Ascending aorta (tissue), 2 donors: Measurements from ENCODE around the gene SCNM1. TPM values are rescaled to one million over a fixed set of nuclear protein-coding genes. Genes with fewer than 3 reads are reported as not detected.

Experiments
- DNase-seq, 2 donors: peaks; one replicate each; pipeline ENCODE4 v3.0.0-alpha.2; 2019; ENCODE audit warnings: low spot score in 2 of 2
- H3K27ac ChIP-seq, 2 donors: fragments of 200-600 bp; sonication (generic); one replicate each; pipeline ENCODE4 v1.5.1; 2016 to 2017; ENCODE audit warnings: mild to moderate bottlenecking in 1 of 2
- H3K27me3 ChIP-seq: fragments of 200-600 bp; sonication (generic); one replicate; pipeline ENCODE4 v1.5.1; 2017
- H3K36me3 ChIP-seq, 2 donors: fragments of 200-600 bp; sonication (generic); one replicate each; pipeline ENCODE4 v1.5.1; 2016
- H3K4me1 ChIP-seq, 2 donors: fragments of 200-600 bp; sonication (generic); one replicate each; pipeline ENCODE4 v1.5.1; 2016 to 2017; ENCODE audit warnings: mild to moderate bottlenecking in 1 of 2
- H3K4me3 ChIP-seq, 2 donors: fragments of 200-600 bp; sonication (generic); one replicate each; pipeline ENCODE4 v1.5.1; 2016 to 2017; ENCODE audit warnings: mild to moderate bottlenecking in 1 of 2
- H3K9me3 ChIP-seq, 2 donors: fragments of 200-600 bp; sonication (generic); one replicate each; pipeline ENCODE4 v1.5.1; 2016
- intact Hi-C: fragments of 100-400 bp; cut with DNase I; formaldehyde crosslinking; loops from one replicate; pipeline ENCODE4 v1.15.1; 2023
- total RNA-seq: library from RNA; depleted of rRNA; stranded (reverse); fragments of >200 nt; gene quantifications from one replicate; pipeline ENCODE4 v1.1.0, GENCODE V29; 2016
- TF ChIP-seq, protein P1 (sequence below), 3 experiments: fragments of 200-600 bp in 2 of 3; fragments of 450-650 bp in 1 of 3; sonication (generic) in 2 of 3; IDR thresholded peaks; one replicate each; pipeline ENCODE4 v1.5.1; 2016 to 2019; ENCODE audit warnings: antibody characterized with exemption in 3 of 3, mild to moderate bottlenecking in 1 of 3, moderate library complexity in 1 of 3

The SCNM1 gene
- total RNA-seq, 1 donor from 2014 or later = 27.4 TPM

DNA sequence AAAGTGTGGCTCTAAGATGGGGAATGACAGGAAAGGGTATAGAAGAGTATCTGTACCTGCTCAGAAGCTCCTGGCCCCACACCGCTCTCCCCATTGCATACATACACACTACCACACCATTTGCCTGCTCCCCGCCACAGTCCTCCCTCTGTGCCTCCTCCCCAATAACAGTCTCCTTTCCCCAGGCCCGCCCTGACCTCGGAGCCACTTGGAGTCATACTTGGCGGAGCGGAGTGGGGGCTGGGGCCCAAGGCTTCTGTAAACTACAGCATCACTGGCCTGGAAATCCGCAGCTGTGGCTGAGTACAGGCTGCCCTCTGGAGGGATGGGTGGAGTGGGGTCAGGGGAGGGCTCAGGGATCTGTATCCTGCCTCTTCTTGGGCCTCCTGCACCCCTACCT lies 28.2 kb upstream of the SCNM1 start:
- no peak overlapping the region for H3K27ac ChIP-seq
- no peaks in the 10 kb centered on the region for H3K9me3 ChIP-seq
- H3K36me3 ChIP-seq = peaks cover 4 to 7% of the 10 kb centered on the region in 2 donors
- H3K4me1 ChIP-seq = no peaks in the 10 kb centered on the region
- H3K4me3 ChIP-seq = no peak overlapping the region
- TF ChIP-seq, protein P1, sequence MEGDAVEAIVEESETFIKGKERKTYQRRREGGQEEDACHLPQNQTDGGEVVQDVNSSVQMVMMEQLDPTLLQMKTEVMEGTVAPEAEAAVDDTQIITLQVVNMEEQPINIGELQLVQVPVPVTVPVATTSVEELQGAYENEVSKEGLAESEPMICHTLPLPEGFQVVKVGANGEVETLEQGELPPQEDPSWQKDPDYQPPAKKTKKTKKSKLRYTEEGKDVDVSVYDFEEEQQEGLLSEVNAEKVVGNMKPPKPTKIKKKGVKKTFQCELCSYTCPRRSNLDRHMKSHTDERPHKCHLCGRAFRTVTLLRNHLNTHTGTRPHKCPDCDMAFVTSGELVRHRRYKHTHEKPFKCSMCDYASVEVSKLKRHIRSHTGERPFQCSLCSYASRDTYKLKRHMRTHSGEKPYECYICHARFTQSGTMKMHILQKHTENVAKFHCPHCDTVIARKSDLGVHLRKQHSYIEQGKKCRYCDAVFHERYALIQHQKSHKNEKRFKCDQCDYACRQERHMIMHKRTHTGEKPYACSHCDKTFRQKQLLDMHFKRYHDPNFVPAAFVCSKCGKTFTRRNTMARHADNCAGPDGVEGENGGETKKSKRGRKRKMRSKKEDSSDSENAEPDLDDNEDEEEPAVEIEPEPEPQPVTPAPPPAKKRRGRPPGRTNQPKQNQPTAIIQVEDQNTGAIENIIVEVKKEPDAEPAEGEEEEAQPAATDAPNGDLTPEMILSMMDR (IDR thresholded peaks at IDR 0.05) = no peak
- no peak for DNase-seq
- H3K27me3 ChIP-seq = no peaks in the 10 kb centered on the region
- intact Hi-C loops = no loop called here

DNA sequence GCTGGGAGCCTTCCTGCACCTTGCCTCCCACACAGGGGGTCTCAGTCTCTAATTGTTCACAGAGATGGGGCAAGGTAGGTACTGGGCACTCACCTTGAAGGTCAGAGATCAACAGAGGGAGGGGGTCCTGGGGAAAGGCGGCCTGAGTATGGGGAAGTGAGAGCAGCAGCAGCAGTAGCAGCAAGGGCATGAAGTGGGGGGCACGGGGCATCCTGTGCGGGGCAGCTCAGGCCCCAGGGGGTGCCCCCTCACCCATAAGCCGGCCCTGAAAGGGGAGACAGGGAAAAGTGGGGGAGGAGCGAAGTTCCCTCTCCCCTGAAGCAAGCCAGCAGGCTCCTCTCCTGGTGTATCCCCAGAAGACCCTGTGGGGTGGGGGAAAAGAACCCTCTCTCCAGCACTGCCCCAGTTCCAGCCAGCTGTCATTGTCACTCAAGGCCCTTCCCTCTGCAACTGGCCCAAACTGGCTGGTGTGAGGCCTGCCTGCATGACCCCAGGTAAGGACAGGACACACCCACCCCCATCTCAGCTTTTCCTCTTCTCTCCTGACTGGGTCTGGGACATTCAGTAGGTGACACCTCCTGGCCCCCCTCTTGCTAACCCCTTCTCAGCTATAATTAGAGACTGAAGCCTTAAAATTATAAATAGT lies 23.4 kb upstream of the SCNM1 start:
- TF ChIP-seq, protein P1 (IDR thresholded peaks at IDR 0.05) = no peak
- no peaks in the 10 kb centered on the region for H3K36me3 ChIP-seq
- no peak overlapping the region for H3K27ac ChIP-seq
- H3K9me3 ChIP-seq = no peaks in the 10 kb centered on the region
- intact Hi-C loops = no loop called here
- no peak overlapping the region for H3K4me3 ChIP-seq
- peaks cover 0 to 16% of the 10 kb centered on the region in 2 donors for H3K4me1 ChIP-seq
- no peaks in the 10 kb centered on the region for H3K27me3 ChIP-seq
- DNase-seq = no peak

DNA sequence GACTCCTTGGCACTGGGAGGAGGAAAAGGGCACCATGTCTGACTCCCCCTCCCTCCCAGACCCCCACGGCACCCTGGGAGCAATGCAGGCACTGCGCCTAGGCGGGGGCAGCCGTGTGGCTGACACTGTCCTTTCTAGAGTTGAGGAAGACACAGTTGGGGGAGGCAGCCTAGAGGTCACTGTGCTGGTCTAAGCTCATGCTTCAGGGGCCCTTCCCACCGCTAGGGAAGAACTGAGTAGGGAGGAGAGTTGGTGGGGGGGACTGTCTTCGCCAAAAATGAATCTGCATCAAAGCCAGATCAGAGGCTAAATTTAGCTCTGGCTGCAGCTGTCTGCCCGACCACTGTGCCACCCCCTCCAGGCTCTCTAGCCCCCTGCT lies 22.9 kb upstream of the SCNM1 start:
- Histone ChIP-seq H3K4me3 (no peak overlapping the region), H3K27ac (no peak overlapping the region), H3K27me3 (no peaks in the 10 kb centered on the region), H3K36me3 (no peaks in the 10 kb centered on the region), H3K9me3 (no peaks in the 10 kb centered on the region), H3K4me1 (peaks cover 0 to 16% of the 10 kb centered on the region in 2 donors)
- TF ChIP-seq, protein P1 (IDR thresholded peaks at IDR 0.05) = no peak
- intact Hi-C loops = no loop called here
- no peak for DNase-seq

DNA sequence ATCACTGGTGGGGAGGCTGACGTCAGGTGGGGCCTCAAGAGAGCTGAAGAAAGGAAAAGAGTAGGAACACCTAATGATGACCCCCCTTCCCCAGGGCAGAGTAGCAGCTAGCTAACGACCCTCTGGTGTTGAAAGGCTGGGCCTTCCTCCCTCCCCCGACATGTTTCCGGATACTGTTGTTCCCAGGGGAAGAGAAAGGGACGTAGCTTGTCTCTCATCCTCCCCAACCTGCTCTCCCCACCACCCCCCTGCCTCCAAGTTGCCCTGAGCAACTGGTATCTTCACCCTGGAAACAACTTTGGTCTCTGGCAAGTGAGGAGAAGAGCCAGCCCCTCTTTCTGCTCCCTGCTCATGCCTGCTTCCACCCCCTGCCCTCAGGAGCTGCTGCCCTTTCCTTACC lies 22.0 kb upstream of the SCNM1 start:
- H3K4me1 ChIP-seq = peaks cover 0 to 16% of the 10 kb centered on the region in 2 donors
- peak overlapping the region in 1 of 2 donors; percentile 2 for H3K27ac ChIP-seq
- H3K27me3 ChIP-seq = no peaks in the 10 kb centered on the region
- H3K9me3 ChIP-seq = no peaks in the 10 kb centered on the region
- no peak for DNase-seq
- no peak overlapping the region for H3K4me3 ChIP-seq
- intact Hi-C loops = no loop called here
- TF ChIP-seq, protein P1 (IDR thresholded peaks at IDR 0.05) = no peak
- H3K36me3 ChIP-seq = no peaks in the 10 kb centered on the region

DNA sequence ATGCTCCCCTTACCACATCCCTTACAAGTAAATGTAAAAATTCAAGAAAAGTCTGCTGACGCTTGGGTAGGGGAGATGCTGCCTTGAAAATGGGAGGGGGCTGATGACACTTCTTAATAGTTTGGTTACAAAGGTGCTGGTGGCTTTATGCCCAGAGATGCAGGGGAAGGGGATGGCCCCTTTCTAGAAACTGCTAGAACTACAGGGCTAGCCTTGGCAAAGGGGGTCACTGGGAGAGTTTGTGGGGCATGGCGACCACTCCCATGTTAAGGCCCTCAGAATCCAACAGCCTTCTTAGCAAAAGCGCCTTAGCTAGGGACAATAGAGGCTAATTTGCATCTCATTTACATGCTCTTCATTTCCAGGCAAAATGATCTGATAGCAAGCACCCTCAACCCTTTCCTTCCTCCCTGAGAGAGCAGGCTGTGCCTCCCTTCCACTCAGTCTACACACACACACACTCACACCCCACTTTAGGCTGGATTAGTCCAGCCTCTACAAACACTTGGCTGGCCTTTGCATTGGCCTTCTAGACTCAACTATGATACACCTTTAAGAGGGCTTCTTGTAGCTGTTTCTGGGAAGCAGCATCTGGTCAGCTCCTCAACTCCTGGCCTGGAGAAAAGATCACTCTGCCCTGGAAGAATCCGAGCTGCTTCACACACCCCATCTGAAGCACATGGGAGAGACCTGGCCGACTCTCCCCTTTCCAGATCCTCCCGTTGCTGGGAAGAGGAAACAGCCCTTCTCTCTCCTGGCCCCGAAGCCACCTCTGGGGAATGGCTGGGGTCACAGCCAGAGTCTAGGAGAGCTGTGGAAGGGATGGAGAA lies 21.3 kb upstream of the SCNM1 start:
- no peaks in the 10 kb centered on the region for H3K9me3 ChIP-seq
- peaks cover 0 to 16% of the 10 kb centered on the region in 2 donors for H3K4me1 ChIP-seq
- no peaks in the 10 kb centered on the region for H3K27me3 ChIP-seq
- intact Hi-C loops = no loop called here
- H3K36me3 ChIP-seq = no peaks in the 10 kb centered on the region
- TF ChIP-seq, protein P1 (IDR thresholded peaks at IDR 0.05) = no peak
- DNase-seq = no peak
- H3K4me3 ChIP-seq = peak overlapping the region; percentile 81 to 93
- H3K27ac ChIP-seq = peak overlapping the region; percentile 65 to 72
